PC-9 (cell line): Measurements from ENCODE around the gene ACKR2. TPM values are rescaled to one million over a fixed set of nuclear protein-coding genes. Genes with fewer than 3 reads are reported as not detected.

Experiments used
- BruUV-seq: library from RNA; stranded (reverse); fragments of 400-500 nt; replicated peaks from 2 replicates; lab custom pipeline; 2021; lab: Mats Ljungman, UMichigan
- CTCF ChIA-PET: fragments of 300-600 bp; sonication (Branson Sonifier 250); formaldehyde crosslinking; loops from one replicate; lab custom pipeline; 2022; ENCODE audit warnings: antibody characterized with exemption; lab: Charles Lee
- POLR2A ChIA-PET: fragments of 300-600 bp; sonication (Branson Sonifier 250); formaldehyde crosslinking; loops from one replicate; lab custom pipeline; 2022; ENCODE audit warnings: antibody characterized with exemption; ENCODE audit not compliant: unreplicated experiment; lab: Charles Lee
- DNase-seq, 2 experiments: peaks; one replicate each; pipeline versions ENCODE4 v3.0.0 to v3.0.0-alpha.2; 2015 to 2022; ENCODE audit warnings: mixed read lengths in 1 of 2
- H2AFZ ChIP-seq: fragments of 200-600 bp; sonication (generic); 2 replicates; pipeline ENCODE4 v1.8.1; 2017; ENCODE audit warnings: antibody characterized with exemption
- H3F3A ChIP-seq: fragments of 200-600 bp; sonication (generic); 2 replicates; pipeline ENCODE4 v1.8.1; 2017; ENCODE audit warnings: antibody characterized with exemption, mild to moderate bottlenecking, low read depth; ENCODE audit not compliant: insufficient read depth
- H3K27ac ChIP-seq: fragments of 200-600 bp; sonication (generic); 2 replicates; pipeline ENCODE4 v1.6.1; 2016; ENCODE audit warnings: mixed run types
- H3K27me3 ChIP-seq: fragments of 200-600 bp; sonication (generic); 2 replicates; pipeline ENCODE4 v1.6.1; 2016; ENCODE audit warnings: low read depth, mixed run types; ENCODE audit not compliant: insufficient read depth
- H3K36me3 ChIP-seq: fragments of 200-600 bp; sonication (generic); 2 replicates; pipeline ENCODE4 v1.6.1; 2016; ENCODE audit warnings: low read depth, mixed run types
- H3K4me1 ChIP-seq: fragments of 200-600 bp; sonication (generic); replicated peaks from 2 replicates; pipeline ENCODE4 v1.6.1; 2016; ENCODE audit warnings: mixed run types; ENCODE audit not compliant: insufficient read depth
- H3K4me2 ChIP-seq: fragments of 200-600 bp; sonication (generic); 2 replicates; pipeline ENCODE4 v1.6.1; 2017; ENCODE audit warnings: mixed run types
- H3K4me3 ChIP-seq: fragments of 200-600 bp; sonication (generic); 2 replicates; pipeline ENCODE4 v1.6.1; 2016; ENCODE audit warnings: mixed run types
- H3K79me2 ChIP-seq: fragments of 200-600 bp; sonication (generic); 2 replicates; pipeline ENCODE4 v1.6.1; 2017; ENCODE audit warnings: low read depth, mixed run types
- H3K9me2 ChIP-seq: fragments of 200-600 bp; sonication (generic); 2 replicates; pipeline ENCODE4 v1.8.1; 2017; ENCODE audit warnings: mild to moderate bottlenecking; ENCODE audit not compliant: insufficient read depth
- H3K9me3 ChIP-seq: fragments of 200-600 bp; sonication (generic); 2 replicates; pipeline ENCODE4 v1.8.1; 2016; ENCODE audit warnings: low read depth; ENCODE audit not compliant: insufficient read depth
- H4K20me1 ChIP-seq: fragments of 200-600 bp; sonication (generic); 2 replicates; pipeline ENCODE4 v1.8.1; 2017; ENCODE audit not compliant: insufficient read depth
- EZH2 ChIP-seq: fragments of 200-600 bp; sonication (generic); IDR thresholded peaks from 2 replicates; pipeline ENCODE4 v1.8.0; 2017; ENCODE audit warnings: antibody characterized with exemption, low read depth
- intact Hi-C: fragments of 100-400 bp; cut with micrococcal nuclease; formaldehyde crosslinking; loops from one replicate; pipeline ENCODE4 v1.10.0; 2022; ENCODE audit not compliant: unreplicated experiment
- total RNA-seq: library from RNA; stranded (reverse); gene quantifications from 2 replicates; pipeline ENCODE4 v1.2.3, GENCODE V29; 2021
- TF ChIP-seq, protein P1 (sequence below): fragments of 200-600 bp; sonication (generic); conservative IDR thresholded peaks from 2 replicates; pipeline ENCODE4 v1.6.1; 2017; ENCODE audit warnings: mixed run types, antibody characterized with exemption, mild to moderate bottlenecking, moderate library complexity

ACKR2 gene
- total RNA-seq, 1 experiment from 2014 or later, result 2.9 TPM

DNA sequence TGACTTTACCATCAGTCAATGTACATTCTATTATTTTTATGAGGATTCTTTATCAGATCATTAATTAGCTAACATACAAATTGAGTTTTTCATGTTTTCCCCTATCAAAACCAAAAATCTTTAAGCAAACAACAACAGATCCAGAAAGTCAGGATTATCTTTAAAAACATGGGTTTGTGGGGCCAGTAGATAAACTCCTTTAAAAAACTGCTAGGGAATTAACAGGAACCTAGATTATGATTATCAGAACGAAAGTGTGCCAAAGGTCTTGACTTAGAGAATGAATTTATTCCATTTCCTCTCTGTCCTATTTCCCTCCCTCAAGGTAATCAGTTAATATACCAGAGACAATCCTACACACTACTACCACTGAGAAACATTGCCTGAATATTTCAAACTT, 23.0 kb upstream of the ACKR2 start:
- Histone ChIP-seq H3F3A (peaks cover 8% of the 10 kb centered on the region; the same call in 1 of the 2 replicates), H3K4me3 (no peak overlapping the region), H3K36me3 (peaks cover 26% of the 10 kb centered on the region), H3K9me3 (no peaks in the 10 kb centered on the region), H3K4me1 (no peaks in the 10 kb centered on the region), H2AFZ (no peak overlapping the region), H3K27ac (no peak overlapping the region), H3K79me2 (no peaks in the 10 kb centered on the region; the same call in 1 of the 2 replicates), H3K27me3 (no peaks in the 10 kb centered on the region), H4K20me1 (no peaks in the 10 kb centered on the region; the same call in 1 of the 2 replicates), H3K4me2 (no peak overlapping the region), H3K9me2 (no peaks in the 10 kb centered on the region)
- TF ChIP-seq EZH2, result no peak
- TF ChIP-seq, protein P1, sequence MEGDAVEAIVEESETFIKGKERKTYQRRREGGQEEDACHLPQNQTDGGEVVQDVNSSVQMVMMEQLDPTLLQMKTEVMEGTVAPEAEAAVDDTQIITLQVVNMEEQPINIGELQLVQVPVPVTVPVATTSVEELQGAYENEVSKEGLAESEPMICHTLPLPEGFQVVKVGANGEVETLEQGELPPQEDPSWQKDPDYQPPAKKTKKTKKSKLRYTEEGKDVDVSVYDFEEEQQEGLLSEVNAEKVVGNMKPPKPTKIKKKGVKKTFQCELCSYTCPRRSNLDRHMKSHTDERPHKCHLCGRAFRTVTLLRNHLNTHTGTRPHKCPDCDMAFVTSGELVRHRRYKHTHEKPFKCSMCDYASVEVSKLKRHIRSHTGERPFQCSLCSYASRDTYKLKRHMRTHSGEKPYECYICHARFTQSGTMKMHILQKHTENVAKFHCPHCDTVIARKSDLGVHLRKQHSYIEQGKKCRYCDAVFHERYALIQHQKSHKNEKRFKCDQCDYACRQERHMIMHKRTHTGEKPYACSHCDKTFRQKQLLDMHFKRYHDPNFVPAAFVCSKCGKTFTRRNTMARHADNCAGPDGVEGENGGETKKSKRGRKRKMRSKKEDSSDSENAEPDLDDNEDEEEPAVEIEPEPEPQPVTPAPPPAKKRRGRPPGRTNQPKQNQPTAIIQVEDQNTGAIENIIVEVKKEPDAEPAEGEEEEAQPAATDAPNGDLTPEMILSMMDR, result no peak
- DNase-seq, result no peak
- intact Hi-C loops, result no loop called here
- ChIA-PET CTCF (no interaction called here), POLR2A (interaction anchor here (0.6 kb wide), 1 partner anchor 160 kb away, joined by 4 read pairs; no protein-coding TSS in a partner anchor)
- BruUV-seq, result no TSS peak

DNA sequence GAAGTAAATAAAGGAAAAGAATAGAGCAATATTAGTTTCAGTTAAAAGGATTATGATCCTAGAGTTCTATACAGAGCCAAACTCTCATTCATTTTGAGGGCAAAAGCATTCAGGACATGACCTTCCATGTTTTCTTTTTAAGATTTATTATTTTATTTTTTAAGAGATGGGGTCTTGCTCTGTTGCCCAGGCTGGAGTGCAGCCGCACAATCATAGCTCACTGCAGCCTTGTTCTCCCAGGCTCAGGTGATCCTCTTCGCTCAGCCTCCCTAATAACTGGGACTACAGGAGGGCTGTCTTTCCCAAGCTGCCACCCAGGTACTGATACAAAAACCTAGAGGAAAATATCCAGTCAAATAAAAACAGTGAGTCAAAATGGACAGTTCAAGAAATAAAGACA, 22.6 kb upstream of the ACKR2 start:
- no peak overlapping the region for H2AFZ ChIP-seq
- H3K27me3 ChIP-seq, result no peaks in the 10 kb centered on the region
- intact Hi-C loops, result no loop called here
- H3K4me2 ChIP-seq, result no peak overlapping the region
- TF ChIP-seq, protein P1, result no peak
- no peak for TF ChIP-seq EZH2
- H3K9me2 ChIP-seq, result no peaks in the 10 kb centered on the region
- DNase-seq, result no peak
- H3K4me3 ChIP-seq, result no peak overlapping the region
- peaks cover 26% of the 10 kb centered on the region for H3K36me3 ChIP-seq
- H3K27ac ChIP-seq, result no peak overlapping the region
- no TSS peak for BruUV-seq
- H3F3A ChIP-seq, result peaks cover 8% of the 10 kb centered on the region; the same call in 1 of the 2 replicates
- ChIA-PET POLR2A (no interaction called here), CTCF (no interaction called here)
- H4K20me1 ChIP-seq, result peaks cover 4% of the 10 kb centered on the region; the same call in 1 of the 2 replicates
- no peaks in the 10 kb centered on the region; the same call in 1 of the 2 replicates for H3K79me2 ChIP-seq
- H3K4me1 ChIP-seq, result no peaks in the 10 kb centered on the region
- no peaks in the 10 kb centered on the region for H3K9me3 ChIP-seq

DNA sequence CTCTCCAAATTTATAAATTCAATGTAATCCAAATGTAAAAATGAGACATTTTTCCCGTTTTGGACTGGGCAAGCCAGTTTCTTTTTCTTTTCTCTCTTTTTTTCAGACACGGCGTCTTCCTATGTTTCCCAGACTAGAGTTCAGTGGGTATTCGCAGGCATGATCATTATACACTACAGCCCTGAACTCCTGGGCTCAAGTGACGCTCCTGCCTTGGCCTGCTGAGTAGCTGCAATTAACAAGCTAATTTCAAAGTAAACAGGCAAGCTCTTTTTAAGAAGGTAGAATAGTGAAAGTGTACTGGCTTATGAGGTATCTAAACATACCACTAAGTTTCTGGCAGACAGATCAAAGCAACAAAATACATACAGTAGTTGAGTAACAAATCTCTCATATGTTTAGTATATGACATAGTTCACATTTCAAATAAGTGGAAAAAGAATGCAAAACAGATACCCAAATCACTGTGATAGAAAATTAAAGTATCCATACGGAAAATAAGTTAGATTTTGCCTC, 18.5 kb upstream of the ACKR2 start:
- no peaks in the 10 kb centered on the region for H3K4me1 ChIP-seq
- no peak overlapping the region for H3K27ac ChIP-seq
- peaks cover 5% of the 10 kb centered on the region; the same call in 1 of the 2 replicates for H4K20me1 ChIP-seq
- H3K79me2 ChIP-seq, result peaks cover 11% of the 10 kb centered on the region
- no peak overlapping the region for H3K4me2 ChIP-seq
- H3K9me3 ChIP-seq, result no peaks in the 10 kb centered on the region
- peaks cover 23% of the 10 kb centered on the region for H3K36me3 ChIP-seq
- ChIA-PET CTCF (interaction anchor here (0.5 kb wide), 1 partner anchor 959 kb away, joined by 3 read pairs; no protein-coding TSS in a partner anchor), POLR2A (no interaction called here)
- H3K27me3 ChIP-seq, result no peaks in the 10 kb centered on the region
- no TSS peak for BruUV-seq
- H2AFZ ChIP-seq, result no peak overlapping the region
- no peak overlapping the region for H3K4me3 ChIP-seq
- H3K9me2 ChIP-seq, result no peaks in the 10 kb centered on the region
- DNase-seq, result no peak
- intact Hi-C loops, result no loop called here
- TF ChIP-seq, protein P1, result no peak
- no peak for TF ChIP-seq EZH2
- no peaks in the 10 kb centered on the region for H3F3A ChIP-seq
